GM23338 (cell line): ENCODE data around the gene C18orf32. TPM values are rescaled to one million over a fixed set of nuclear protein-coding genes. Genes with fewer than 3 reads are reported as not detected.
A peak's percentile ranks its signal among the peaks of the same experiment; 100 is the strongest.

Experiments used
- ATAC-seq: fragments of 200-7000 bp; cut with Tn5 transposase; 3 replicates; pipeline ENCODE4 v1.9.1; 2020
- DNase-seq: peaks from one replicate; pipeline ENCODE4 v3.0.0-alpha.2; 2015; ENCODE audit warnings: low spot score
- H2AFZ ChIP-seq: fragments of 200-600 bp; sonication (generic); 2 replicates; pipeline ENCODE4 v1.8.0; 2016; ENCODE audit warnings: antibody characterized with exemption, mild to moderate bottlenecking, moderate library complexity
- H3F3A ChIP-seq: fragments of 200-600 bp; sonication (generic); replicated peaks from 2 replicates; pipeline ENCODE4 v1.8.0; 2017; ENCODE audit warnings: antibody characterized with exemption, mixed run types, low read depth
- H3K27ac ChIP-seq: fragments of 200-600 bp; sonication (generic); 2 replicates; pipeline ENCODE4 v1.6.1; 2016; ENCODE audit warnings: low read depth
- H3K27me3 ChIP-seq: fragments of 200-600 bp; sonication (generic); 2 replicates; pipeline ENCODE4 v1.8.0; 2016; ENCODE audit warnings: mild to moderate bottlenecking, mixed run types, moderate library complexity; ENCODE audit not compliant: insufficient read depth
- H3K36me3 ChIP-seq: fragments of 200-600 bp; sonication (generic); 2 replicates; pipeline ENCODE4 v1.8.0; 2016; ENCODE audit warnings: mild to moderate bottlenecking; ENCODE audit not compliant: insufficient read depth
- H3K4me1 ChIP-seq: fragments of 200-600 bp; sonication (generic); 2 replicates; pipeline ENCODE4 v1.8.0; 2016; ENCODE audit warnings: mild to moderate bottlenecking, moderate library complexity; ENCODE audit not compliant: insufficient read depth
- H3K4me2 ChIP-seq: fragments of 200-600 bp; sonication (generic); 2 replicates; pipeline ENCODE4 v1.7.1; 2017; ENCODE audit warnings: mixed run types
- H3K4me3 ChIP-seq: fragments of 200-600 bp; sonication (generic); 2 replicates; pipeline ENCODE4 v1.6.1; 2016; ENCODE audit warnings: mixed run types
- H3K79me2 ChIP-seq: fragments of 200-600 bp; sonication (generic); replicated peaks from 2 replicates; pipeline ENCODE4 v1.8.0; 2017; ENCODE audit warnings: mild to moderate bottlenecking; ENCODE audit not compliant: insufficient read depth
- H3K9me2 ChIP-seq: fragments of 200-600 bp; sonication (generic); 2 replicates; pipeline ENCODE4 v1.8.0; 2017; ENCODE audit not compliant: insufficient read depth
- H4K20me1 ChIP-seq: fragments of 200-600 bp; sonication (generic); replicated peaks from 2 replicates; pipeline ENCODE4 v1.8.0; 2017; ENCODE audit warnings: mild to moderate bottlenecking; ENCODE audit not compliant: insufficient read depth
- H3K27ac Mint-ChIP-seq: 2 replicates; pipeline ENCODE4 v1.8.0; 2020; ENCODE audit warnings: inconsistent platforms, mild to moderate bottlenecking, moderate library complexity, mixed read lengths
- H3K27me3 Mint-ChIP-seq: 3 replicates; pipeline ENCODE4 v1.8.0; 2022; ENCODE audit warnings: low read depth, mild to moderate bottlenecking, moderate library complexity, mixed read lengths, inconsistent platforms; ENCODE audit not compliant: insufficient read depth, poor library complexity
- H3K36me3 Mint-ChIP-seq: 3 replicates; pipeline ENCODE4 v1.8.0; 2021; ENCODE audit warnings: low read depth, mild to moderate bottlenecking, inconsistent platforms, moderate library complexity, mixed read lengths
- H3K4me1 Mint-ChIP-seq: 3 replicates; pipeline ENCODE4 v1.8.0; 2020; ENCODE audit warnings: mild to moderate bottlenecking, inconsistent platforms, mixed read lengths
- H3K4me3 Mint-ChIP-seq: 3 replicates; pipeline ENCODE4 v1.8.0; 2021; ENCODE audit warnings: moderate library complexity, mild to moderate bottlenecking, inconsistent platforms, mixed read lengths
- H3K9me3 Mint-ChIP-seq: 3 replicates; pipeline ENCODE4 v1.8.0; 2020; ENCODE audit warnings: moderate library complexity, mild to moderate bottlenecking, inconsistent platforms, mixed read lengths
- CREB1 ChIP-seq: fragments of 250-450 bp; sonication (Bioruptor Pico); IDR thresholded peaks from 2 replicates; pipeline ENCODE4 v1.5.0; 2020; ENCODE audit warnings: low read depth, mild to moderate bottlenecking, moderate library complexity
- EZH2 ChIP-seq: fragments of 200-600 bp; sonication (generic); IDR thresholded peaks from one replicate; pipeline ENCODE4 v1.8.0; 2017; ENCODE audit warnings: antibody characterized with exemption, mild to moderate bottlenecking, low read depth; ENCODE audit not compliant: unreplicated experiment
- EZH2phosphoT487 ChIP-seq: fragments of 200-600 bp; sonication (generic); IDR thresholded peaks from one replicate; pipeline ENCODE4 v1.8.1; 2018; ENCODE audit warnings: antibody characterized with exemption; ENCODE audit not compliant: unreplicated experiment
- JUNB ChIP-seq: IDR thresholded peaks from one replicate; pipeline ENCODE4 v1.6.1; 2016; ENCODE audit warnings: antibody characterized with exemption; ENCODE audit not compliant: unreplicated experiment
- NANOG ChIP-seq: IDR thresholded peaks from 2 replicates; pipeline ENCODE4 v1.6.1; 2016; ENCODE audit warnings: antibody characterized with exemption, borderline replicate concordance
- POLR2AphosphoS5 ChIP-seq: IDR thresholded peaks from 2 replicates; pipeline ENCODE4 v1.6.1; 2016; ENCODE audit warnings: antibody characterized with exemption, low read depth
- STAT1 ChIP-seq: IDR thresholded peaks from one replicate; pipeline ENCODE4 v1.6.1; 2016; ENCODE audit warnings: antibody characterized with exemption; ENCODE audit not compliant: unreplicated experiment
- ZNF114 ChIP-seq: fragments of 250-450 bp; sonication (Bioruptor Pico); IDR thresholded peaks from 2 replicates; pipeline ENCODE4 v1.5.0; 2020; ENCODE audit warnings: mild to moderate bottlenecking, moderate library complexity
- ZNF331 ChIP-seq: fragments of 250-450 bp; sonication (Bioruptor Pico); IDR thresholded peaks from 2 replicates; pipeline ENCODE4 v1.5.0; 2020; ENCODE audit warnings: low read depth, mild to moderate bottlenecking, moderate library complexity
- polyA plus RNA-seq: library from polyadenylated mRNA; unstranded; fragments of >200 nt; fragmentation: Nextera tagmentation; extraction: Ambion mirVana; gene quantifications from 2 replicates; pipeline ENCODE4 v1.2.1, GENCODE V29; 2016
- total RNA-seq: library from RNA; depleted of rRNA; stranded (reverse); fragments of >200 nt; shearing (Covaris generic); gene quantifications from 2 replicates; pipeline ENCODE4 v1.2.3, GENCODE V29; 2014
- TF ChIP-seq, protein P1 (sequence below), 2 experiments: fragments of 200-600 bp in 1 of 2; sonication (generic) in 1 of 2; conservative IDR thresholded peaks; 2 replicates each; pipeline versions ENCODE4 v1.5.1 to v1.6.1; 2016 to 2017; ENCODE audit warnings: antibody characterized with exemption in 2 of 2, low read depth in 2 of 2, mild to moderate bottlenecking in 2 of 2, moderate library complexity in 1 of 2
- TF ChIP-seq, protein P2 (sequence below): IDR thresholded peaks from 2 replicates; pipeline ENCODE4 v1.6.1; 2016; ENCODE audit warnings: antibody characterized with exemption
- TF ChIP-seq, protein P3 (sequence below): IDR thresholded peaks from one replicate; pipeline ENCODE4 v1.6.1; 2018; ENCODE audit warnings: antibody characterized with exemption; ENCODE audit not compliant: unreplicated experiment
- TF ChIP-seq, protein P4 (sequence below): fragments of 250-450 bp; sonication (Bioruptor Pico); IDR thresholded peaks from 2 replicates; pipeline ENCODE4 v1.5.0; 2020; ENCODE audit warnings: mild to moderate bottlenecking, moderate library complexity

C18orf32 gene
- total and polyA plus RNA-seq, 2 experiments from 2014 or later, result 25.3 to 72.4 TPM

DNA sequence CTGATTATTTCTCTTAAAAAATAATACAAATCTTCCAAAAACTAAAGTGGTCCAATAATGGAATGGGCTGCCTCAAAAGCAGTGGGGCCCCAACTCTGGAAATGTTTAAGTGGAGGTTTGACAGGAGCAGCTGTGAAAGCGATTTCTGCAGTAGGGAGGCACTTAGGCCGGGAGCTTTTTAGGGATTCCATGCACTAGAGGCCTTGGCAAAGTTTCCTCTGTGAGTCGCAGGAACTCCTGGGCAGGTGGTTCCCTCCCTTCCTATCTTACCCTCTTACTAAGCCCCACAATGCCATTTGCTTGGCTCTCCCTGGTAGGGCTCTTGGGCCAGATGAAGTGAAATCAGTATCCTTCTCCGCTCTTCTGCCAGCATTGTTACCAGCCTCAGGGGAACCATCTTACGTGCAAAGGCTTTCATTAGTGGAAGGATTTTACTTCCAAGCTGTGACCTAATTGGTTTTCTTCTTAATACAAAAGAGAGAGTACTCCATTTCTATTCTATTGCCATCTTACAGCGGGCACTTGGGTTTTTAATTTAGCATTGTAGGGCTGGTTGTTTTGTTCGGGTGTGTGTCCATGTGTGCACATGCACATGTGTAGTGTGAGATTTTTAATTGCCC is 34.3 kb upstream of the C18orf32 start:
- peak; percentile 64 for ATAC-seq

More for the DNA sequence above, 34.3 kb upstream of the C18orf32 start:
- H2AFZ ChIP-seq, result peak overlapping the region; percentile 88
- no peak overlapping the region for H3K4me3 ChIP-seq
- Mint-ChIP-seq H3K27ac (no peak overlapping the region), H3K4me1 (peaks cover 22% of the 10 kb centered on the region), H3K9me3 (no peaks in the 10 kb centered on the region; the same call in 2 of the 3 replicates), H3K36me3 (no peaks in the 10 kb centered on the region), H3K27me3 (peaks cover 2% of the 10 kb centered on the region), H3K4me3 (no peak overlapping the region)
- H4K20me1 ChIP-seq, result no peaks in the 10 kb centered on the region
- no peaks in the 10 kb centered on the region for H3K9me2 ChIP-seq
- peak; percentile 52 for DNase-seq
- no peak for TF ChIP-seq NANOG
- no peak for TF ChIP-seq POLR2AphosphoS5
- no peak for TF ChIP-seq STAT1
- no peak for TF ChIP-seq EZH2phosphoT487
- TF ChIP-seq, protein P1, sequence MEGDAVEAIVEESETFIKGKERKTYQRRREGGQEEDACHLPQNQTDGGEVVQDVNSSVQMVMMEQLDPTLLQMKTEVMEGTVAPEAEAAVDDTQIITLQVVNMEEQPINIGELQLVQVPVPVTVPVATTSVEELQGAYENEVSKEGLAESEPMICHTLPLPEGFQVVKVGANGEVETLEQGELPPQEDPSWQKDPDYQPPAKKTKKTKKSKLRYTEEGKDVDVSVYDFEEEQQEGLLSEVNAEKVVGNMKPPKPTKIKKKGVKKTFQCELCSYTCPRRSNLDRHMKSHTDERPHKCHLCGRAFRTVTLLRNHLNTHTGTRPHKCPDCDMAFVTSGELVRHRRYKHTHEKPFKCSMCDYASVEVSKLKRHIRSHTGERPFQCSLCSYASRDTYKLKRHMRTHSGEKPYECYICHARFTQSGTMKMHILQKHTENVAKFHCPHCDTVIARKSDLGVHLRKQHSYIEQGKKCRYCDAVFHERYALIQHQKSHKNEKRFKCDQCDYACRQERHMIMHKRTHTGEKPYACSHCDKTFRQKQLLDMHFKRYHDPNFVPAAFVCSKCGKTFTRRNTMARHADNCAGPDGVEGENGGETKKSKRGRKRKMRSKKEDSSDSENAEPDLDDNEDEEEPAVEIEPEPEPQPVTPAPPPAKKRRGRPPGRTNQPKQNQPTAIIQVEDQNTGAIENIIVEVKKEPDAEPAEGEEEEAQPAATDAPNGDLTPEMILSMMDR (conservative IDR thresholded peaks at IDR 0.05; ENCODE audit: low read depth in 2 of 2), result no peak
- TF ChIP-seq JUNB, result no peak
- TF ChIP-seq CREB1, result no peak
- TF ChIP-seq ZNF331, result no peak
- TF ChIP-seq, protein P2, sequence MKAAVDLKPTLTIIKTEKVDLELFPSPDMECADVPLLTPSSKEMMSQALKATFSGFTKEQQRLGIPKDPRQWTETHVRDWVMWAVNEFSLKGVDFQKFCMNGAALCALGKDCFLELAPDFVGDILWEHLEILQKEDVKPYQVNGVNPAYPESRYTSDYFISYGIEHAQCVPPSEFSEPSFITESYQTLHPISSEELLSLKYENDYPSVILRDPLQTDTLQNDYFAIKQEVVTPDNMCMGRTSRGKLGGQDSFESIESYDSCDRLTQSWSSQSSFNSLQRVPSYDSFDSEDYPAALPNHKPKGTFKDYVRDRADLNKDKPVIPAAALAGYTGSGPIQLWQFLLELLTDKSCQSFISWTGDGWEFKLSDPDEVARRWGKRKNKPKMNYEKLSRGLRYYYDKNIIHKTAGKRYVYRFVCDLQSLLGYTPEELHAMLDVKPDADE, result no peak
- TF ChIP-seq, protein P3, sequence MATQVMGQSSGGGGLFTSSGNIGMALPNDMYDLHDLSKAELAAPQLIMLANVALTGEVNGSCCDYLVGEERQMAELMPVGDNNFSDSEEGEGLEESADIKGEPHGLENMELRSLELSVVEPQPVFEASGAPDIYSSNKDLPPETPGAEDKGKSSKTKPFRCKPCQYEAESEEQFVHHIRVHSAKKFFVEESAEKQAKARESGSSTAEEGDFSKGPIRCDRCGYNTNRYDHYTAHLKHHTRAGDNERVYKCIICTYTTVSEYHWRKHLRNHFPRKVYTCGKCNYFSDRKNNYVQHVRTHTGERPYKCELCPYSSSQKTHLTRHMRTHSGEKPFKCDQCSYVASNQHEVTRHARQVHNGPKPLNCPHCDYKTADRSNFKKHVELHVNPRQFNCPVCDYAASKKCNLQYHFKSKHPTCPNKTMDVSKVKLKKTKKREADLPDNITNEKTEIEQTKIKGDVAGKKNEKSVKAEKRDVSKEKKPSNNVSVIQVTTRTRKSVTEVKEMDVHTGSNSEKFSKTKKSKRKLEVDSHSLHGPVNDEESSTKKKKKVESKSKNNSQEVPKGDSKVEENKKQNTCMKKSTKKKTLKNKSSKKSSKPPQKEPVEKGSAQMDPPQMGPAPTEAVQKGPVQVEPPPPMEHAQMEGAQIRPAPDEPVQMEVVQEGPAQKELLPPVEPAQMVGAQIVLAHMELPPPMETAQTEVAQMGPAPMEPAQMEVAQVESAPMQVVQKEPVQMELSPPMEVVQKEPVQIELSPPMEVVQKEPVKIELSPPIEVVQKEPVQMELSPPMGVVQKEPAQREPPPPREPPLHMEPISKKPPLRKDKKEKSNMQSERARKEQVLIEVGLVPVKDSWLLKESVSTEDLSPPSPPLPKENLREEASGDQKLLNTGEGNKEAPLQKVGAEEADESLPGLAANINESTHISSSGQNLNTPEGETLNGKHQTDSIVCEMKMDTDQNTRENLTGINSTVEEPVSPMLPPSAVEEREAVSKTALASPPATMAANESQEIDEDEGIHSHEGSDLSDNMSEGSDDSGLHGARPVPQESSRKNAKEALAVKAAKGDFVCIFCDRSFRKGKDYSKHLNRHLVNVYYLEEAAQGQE, result no peak
- TF ChIP-seq, protein P4, sequence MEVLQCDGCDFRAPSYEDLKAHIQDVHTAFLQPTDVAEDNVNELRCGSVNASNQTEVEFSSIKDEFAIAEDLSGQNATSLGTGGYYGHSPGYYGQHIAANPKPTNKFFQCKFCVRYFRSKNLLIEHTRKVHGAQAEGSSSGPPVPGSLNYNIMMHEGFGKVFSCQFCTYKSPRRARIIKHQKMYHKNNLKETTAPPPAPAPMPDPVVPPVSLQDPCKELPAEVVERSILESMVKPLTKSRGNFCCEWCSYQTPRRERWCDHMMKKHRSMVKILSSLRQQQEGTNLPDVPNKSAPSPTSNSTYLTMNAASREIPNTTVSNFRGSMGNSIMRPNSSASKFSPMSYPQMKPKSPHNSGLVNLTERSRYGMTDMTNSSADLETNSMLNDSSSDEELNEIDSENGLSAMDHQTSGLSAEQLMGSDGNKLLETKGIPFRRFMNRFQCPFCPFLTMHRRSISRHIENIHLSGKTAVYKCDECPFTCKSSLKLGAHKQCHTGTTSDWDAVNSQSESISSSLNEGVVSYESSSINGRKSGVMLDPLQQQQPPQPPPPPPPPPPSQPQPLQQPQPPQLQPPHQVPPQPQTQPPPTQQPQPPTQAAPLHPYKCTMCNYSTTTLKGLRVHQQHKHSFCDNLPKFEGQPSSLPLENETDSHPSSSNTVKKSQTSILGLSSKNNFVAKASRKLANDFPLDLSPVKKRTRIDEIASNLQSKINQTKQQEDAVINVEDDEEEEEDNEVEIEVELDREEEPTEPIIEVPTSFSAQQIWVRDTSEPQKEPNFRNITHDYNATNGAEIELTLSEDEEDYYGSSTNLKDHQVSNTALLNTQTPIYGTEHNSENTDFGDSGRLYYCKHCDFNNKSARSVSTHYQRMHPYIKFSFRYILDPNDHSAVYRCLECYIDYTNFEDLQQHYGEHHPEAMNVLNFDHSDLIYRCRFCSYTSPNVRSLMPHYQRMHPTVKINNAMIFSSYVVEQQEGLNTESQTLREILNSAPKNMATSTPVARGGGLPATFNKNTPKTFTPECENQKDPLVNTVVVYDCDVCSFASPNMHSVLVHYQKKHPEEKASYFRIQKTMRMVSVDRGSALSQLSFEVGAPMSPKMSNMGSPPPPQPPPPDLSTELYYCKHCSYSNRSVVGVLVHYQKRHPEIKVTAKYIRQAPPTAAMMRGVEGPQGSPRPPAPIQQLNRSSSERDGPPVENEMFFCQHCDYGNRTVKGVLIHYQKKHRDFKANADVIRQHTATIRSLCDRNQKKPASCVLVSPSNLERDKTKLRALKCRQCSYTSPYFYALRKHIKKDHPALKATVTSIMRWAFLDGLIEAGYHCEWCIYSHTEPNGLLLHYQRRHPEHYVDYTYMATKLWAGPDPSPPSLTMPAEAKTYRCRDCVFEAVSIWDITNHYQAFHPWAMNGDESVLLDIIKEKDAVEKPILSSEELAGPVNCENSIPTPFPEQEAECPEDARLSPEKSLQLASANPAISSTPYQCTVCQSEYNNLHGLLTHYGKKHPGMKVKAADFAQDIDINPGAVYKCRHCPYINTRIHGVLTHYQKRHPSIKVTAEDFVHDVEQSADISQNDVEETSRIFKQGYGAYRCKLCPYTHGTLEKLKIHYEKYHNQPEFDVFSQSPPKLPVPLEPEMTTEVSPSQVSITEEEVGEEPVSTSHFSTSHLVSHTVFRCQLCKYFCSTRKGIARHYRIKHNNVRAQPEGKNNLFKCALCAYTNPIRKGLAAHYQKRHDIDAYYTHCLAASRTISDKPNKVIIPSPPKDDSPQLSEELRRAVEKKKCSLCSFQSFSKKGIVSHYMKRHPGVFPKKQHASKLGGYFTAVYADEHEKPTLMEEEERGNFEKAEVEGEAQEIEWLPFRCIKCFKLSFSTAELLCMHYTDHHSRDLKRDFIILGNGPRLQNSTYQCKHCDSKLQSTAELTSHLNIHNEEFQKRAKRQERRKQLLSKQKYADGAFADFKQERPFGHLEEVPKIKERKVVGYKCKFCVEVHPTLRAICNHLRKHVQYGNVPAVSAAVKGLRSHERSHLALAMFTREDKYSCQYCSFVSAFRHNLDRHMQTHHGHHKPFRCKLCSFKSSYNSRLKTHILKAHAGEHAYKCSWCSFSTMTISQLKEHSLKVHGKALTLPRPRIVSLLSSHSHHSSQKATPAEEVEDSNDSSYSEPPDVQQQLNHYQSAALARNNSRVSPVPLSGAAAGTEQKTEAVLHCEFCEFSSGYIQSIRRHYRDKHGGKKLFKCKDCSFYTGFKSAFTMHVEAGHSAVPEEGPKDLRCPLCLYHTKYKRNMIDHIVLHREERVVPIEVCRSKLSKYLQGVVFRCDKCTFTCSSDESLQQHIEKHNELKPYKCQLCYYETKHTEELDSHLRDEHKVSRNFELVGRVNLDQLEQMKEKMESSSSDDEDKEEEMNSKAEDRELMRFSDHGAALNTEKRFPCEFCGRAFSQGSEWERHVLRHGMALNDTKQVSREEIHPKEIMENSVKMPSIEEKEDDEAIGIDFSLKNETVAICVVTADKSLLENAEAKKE (CRISPR knock-in tag), result no peak
- no peak for TF ChIP-seq ZNF114 (CRISPR knock-in tag)
- TF ChIP-seq EZH2, result no peak
- H3K36me3 ChIP-seq, result no peaks in the 10 kb centered on the region
- no peak overlapping the region for H3K27ac ChIP-seq
- H3K79me2 ChIP-seq, result no peaks in the 10 kb centered on the region
- peaks cover 26% of the 10 kb centered on the region for H3K4me1 ChIP-seq
- H3F3A ChIP-seq, result no peaks in the 10 kb centered on the region
- H3K4me2 ChIP-seq, result no peak overlapping the region
- H3K27me3 ChIP-seq, result no peaks in the 10 kb centered on the region
